ENCODE measurements around the gene FTSJ3.
"Not testable (repeated sequence)": the region's sequence is repeated elsewhere in the genome, so short reads cannot be mapped to it uniquely, and the experiment has no call there.

Gene FTSJ3

GRCh38 chr17:63843387-63843888 is 16.0 kb upstream of the FTSJ3 start:
- not testable (repeated sequence) for DNase-seq

DNA sequence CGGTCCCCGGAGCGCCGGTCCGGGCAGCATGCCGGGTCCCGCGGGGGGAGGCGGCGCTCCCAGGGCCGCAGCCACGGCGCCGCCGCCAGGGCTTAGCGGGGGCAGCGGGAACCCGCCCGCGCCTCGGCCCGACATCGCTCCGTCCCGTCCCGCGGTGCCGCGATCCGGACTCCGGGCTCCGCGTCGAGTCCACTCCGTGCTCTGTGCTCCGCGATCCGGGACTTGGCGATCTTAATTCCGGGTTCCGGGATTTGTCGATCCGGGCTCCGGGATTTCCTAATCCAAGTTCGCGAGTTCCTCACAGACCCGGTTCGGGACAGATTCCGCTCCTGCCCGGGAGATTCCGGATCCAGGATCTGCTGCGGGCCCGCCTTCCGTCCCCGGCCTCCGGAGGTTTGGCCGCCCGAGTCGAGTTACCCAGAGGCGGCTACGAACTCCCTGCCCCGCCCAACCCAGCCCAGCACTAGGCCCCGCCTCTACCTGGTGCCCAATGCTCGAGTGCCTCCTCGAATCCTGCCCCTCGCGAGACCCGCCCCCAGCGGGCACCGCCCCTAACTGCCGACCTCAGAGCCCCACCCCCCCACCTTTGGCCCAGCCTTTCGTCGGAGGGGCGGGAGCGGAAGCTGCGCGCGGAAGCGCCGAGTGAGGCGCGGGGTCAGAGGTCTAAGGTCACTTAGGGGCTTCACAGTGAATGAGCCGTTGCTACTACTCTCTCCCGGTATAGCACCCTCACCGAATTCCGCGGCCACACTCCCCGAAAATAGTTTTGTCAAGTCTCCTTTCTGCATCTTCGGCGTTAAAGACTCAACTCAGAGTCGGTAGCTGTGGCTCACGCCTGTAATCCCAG is 15.3 kb upstream of the FTSJ3 start, which contains the start of gene SMARCD2:
SMARCD2 (minus strand) TSS at position 146 of the 847 bp plus-strand sequence; CDS start at position 135, 11 bp downstream.
- DNase-seq: peak; percentile 95 to 99

DNA sequence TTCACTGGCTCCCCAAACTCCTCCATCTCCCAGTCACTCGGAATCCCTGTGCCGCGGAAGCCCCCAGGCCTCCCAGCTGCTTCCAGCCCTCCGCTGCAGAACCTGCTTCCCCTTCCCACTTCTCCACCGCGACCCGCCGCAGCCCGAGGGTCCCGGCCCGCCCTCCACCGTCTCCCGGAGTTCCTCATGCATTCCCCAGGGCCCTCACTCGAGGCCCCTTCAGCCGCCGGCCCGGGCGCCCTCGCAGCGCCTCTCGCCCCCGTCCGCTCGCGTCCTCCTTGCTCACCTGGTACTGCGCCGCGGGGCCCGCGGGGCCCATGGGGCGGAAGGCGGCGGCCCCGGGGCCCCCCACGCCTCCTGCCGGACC is 14.7 kb upstream of the FTSJ3 start:
- peak in 1 of 2 experiments; percentile 26 for DNase-seq

GRCh38 chr17:63841350-63842172 is 14.1 kb upstream of the FTSJ3 start:
- peak in 1 of 2 experiments; percentile 55 for DNase-seq

GRCh38 chr17:63840591-63841349 is 13.3 kb upstream of the FTSJ3 start:
- no peak for DNase-seq

- DNase-seq: no peak
These were observed 11.2 kb upstream of the FTSJ3 start for GRCh38 chr17:63838631-63839171.

GRCh38 chr17:63837962-63838600 is 10.6 kb upstream of the FTSJ3 start:
- DNase-seq: no peak

DNA sequence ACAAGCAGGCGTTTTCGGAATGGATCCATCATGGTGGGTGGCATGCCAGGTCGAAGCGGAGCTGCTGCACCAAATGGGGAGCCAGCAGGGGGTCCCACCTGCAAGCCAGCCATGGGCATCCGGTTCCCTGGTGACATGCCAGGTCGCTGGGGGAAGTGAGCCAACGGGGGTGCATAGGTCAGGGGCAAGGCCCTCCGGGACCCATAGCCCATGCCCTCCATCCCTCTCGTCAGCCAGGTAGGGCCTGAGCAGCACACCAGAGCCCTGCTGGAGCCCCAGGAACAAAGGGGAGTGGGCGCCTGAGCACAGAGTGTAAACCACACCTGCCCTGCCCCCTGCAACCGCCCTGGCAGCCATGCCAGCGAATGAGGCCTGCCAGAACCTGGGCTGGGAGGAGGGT is 10.0 kb upstream of the FTSJ3 start:
- no peak for DNase-seq

DNA sequence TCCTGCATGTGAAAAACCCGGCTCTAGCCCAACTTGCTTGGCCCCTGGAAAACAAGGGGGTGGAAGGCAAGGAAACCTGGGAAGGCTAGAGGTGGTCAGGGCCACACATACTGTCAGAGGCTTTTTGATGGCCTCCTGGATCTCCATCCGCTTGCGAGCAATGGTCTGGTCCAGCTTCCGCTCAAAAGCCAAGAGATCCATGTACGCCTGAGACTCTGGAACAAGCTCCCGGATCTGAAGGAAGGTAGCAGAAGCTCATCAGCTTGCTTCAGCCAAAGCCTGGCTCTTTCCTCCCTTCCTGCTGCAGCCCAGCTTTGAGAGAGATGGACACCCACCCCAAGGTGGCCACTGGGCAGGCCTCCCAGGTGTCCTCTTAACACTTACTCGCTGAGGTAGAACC is 9.3 kb upstream of the FTSJ3 start:
- no peak for DNase-seq

DNA sequence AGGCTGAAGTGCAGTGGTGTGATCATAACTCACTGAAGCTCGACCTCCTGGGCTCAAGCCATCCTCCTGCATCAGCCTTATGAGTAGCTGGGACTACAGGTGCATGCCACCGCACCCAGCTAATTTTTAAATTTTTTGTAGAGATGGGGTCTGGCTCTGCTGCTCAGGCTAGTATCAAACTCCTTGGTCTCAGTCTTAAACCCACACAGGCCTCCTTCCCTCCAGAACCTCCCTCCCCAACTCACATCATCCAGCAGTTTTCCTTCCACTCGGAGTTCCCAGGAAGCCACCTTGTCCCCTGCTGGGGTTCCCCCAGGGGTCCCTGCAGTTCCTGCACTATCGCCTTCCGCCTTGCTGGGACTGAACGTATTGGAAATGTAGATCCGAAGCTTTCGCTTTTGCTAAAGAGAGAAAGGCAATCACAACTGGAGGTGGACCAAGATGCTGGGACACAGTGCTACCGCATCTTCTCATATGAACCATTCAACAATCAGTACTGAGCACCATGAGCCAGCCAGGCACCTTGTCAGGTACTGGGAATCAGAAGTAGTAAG is 7.8 kb upstream of the FTSJ3 start:
- no peak for DNase-seq

DNA sequence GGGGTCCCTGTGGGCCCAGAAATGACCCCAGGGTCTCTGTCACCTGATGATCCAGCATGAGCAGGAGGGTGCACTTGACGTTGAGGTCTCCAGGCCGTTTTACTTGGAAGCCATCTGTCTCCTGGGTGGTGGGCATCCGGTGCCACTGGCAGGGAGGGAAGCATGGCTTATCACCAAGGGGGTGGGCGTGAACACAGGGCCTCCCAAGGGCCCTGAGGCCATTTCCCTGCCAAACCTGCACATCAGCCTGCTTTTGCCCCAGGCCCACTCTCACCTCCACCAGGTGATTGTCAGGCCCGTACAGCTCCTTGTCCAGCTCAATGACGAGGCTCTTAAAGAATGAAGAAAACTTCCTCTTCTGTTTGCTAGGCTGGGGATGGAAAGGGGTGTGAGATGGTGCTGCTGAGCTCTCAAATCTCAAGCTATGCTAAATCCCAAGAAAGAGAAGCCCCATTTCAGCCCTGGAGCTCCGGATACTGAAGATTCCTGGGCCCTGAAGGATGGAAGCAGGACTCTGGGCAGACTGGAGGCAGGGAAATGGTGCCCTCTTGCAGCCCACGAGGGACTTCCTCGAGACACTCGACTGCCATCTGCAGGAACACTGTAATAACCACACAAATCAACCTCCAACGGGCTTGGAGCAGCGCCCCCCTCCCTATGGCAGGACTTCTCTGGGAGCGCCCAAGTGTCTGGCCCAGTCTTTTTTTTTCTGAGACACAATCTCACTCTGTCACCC is 7.1 kb upstream of the FTSJ3 start:
- DNase-seq: peak; percentile 77 to 82

- no peak for DNase-seq
These were observed 6.4 kb upstream of the FTSJ3 start for GRCh38 chr17:63833741-63834373.

DNA sequence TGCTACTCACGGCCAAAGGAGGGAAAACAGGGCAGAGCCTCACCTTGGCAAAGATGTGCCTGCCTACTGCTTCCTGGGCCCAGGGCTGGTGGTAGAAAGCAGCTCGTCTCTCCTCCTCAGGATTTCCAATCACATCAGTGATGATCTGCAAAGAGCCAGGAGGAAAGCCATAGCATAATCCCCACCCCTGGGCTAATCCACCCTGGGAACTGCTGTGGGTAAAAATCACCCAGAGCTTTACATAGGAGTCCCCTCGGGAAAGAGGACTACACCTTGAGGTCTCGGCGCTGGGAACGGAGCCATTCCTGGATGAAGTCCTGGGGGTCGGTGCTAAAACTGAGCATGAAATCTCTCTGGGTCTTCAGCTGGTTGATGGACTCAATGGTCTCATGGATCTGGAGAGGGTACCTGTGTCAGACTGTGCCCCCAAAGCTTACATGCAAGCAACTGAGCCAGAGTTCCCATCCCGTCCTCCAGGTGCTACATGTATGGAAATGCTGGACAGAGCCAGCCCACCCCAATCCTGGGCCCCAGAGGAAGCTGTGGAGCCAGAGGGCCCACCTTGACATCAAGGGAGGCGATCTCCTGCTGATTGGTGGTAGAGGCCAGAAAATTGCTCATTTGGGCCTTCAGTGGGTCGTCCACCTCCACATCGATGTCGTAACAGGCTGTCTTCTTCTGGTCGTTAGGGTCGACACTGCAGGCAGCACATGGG is 5.7 kb upstream of the FTSJ3 start:
- DNase-seq: no peak

DNA sequence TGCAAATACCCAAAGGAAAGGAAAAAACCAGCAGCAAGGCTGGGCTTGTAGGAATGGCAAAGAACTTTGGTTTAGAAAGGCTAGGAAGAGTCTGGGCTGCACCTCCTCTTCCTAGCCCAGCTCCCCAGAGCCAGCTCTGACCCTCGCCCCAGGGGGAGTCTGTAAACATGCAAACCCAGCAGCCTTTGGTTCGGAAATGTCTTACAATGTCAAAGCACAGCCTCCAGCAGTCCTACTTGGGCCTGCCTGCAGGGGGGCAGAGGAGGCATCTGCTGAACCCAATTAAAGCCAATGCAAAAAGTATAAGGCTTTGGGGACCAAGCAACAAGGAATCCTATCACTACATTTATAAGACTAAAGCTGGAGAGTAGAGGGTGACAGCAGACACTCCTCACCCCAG is 5.0 kb upstream of the FTSJ3 start:
- no peak for DNase-seq

GRCh38 chr17:63832014-63832413 is 4.6 kb upstream of the FTSJ3 start:
- DNase-seq: no peak

GRCh38 chr17:63831505-63831904 is 4.0 kb upstream of the FTSJ3 start:
- no peak for DNase-seq

- no peak for DNase-seq
These were observed 3.5 kb upstream of the FTSJ3 start for GRCh38 chr17:63830904-63831491.

GRCh38 chr17:63830278-63830677 is 2.8 kb upstream of the FTSJ3 start:
- DNase-seq: no peak

DNA sequence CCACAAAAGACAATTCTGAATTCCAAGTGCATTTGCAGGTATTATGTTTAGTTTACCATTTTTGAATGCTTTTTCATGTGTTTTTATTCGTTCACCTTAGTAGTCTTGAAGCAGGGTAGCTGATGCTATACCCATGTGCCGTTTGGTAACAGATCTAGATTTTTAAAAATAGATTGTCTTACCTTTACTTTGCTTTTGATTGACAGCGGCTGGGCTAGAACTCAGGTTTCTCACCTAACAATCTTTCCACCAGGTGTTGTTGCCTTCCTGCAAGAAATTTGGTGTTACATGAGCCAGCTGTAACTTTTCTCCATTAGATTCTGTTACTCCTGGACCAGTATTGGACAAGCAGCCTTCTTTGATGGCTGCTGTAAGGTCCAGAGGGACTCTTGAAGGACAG is 1.5 kb upstream of the FTSJ3 start:
- DNase-seq: no peak
